Endothelial cell of umbilical vein (primary cell): ENCODE data around the gene HINT1. TPM values are rescaled to one million over a fixed set of nuclear protein-coding genes. Genes with fewer than 3 reads are reported as not detected.

Experiments
- BruUV-seq: library from RNA; stranded (reverse); fragments of 400-500 nt; replicated peaks from 2 replicates; lab custom pipeline; 2021; lab: Mats Ljungman, UMichigan
- CTCF ChIA-PET: fragments of 300-600, 350-600 bp; sonication (Branson Sonifier 250); formaldehyde crosslinking; loops from one replicate; lab custom pipeline; 2021; ENCODE audit warnings: antibody characterized with exemption, inconsistent platforms; lab: Charles Lee
- POLR2A ChIA-PET: fragments of 300-600, 350-600 bp; sonication (Branson Sonifier 250); formaldehyde crosslinking; loops from one replicate; lab custom pipeline; 2021; ENCODE audit warnings: antibody characterized with exemption, inconsistent platforms; lab: Charles Lee
- DNase-seq: peaks from one replicate; pipeline ENCODE4 v3.0.0-alpha.2; 2011; ENCODE audit warnings: low read depth, low spot score
- FAIRE-seq: peaks from 2 replicates; lab custom pipeline; 2011; peaks lifted over from hg19 to GRCh38; lab: Jason Lieb, UNC
- H2AFZ ChIP-seq: 2 replicates; pipeline ENCODE4 v1.6.0; 2012; ENCODE audit warnings: low read depth, low read length, control low read depth, inconsistent platforms
- H3K27ac ChIP-seq: 2 replicates; pipeline ENCODE4 v1.5.1; 2011; ENCODE audit warnings: low read depth, mild to moderate bottlenecking, control low read depth, low read length, moderate library complexity; ENCODE audit not compliant: insufficient read depth
- H3K27me3 ChIP-seq, 2 experiments: 2 replicates each; pipeline versions ENCODE4 v1.6.0 to v1.6.1; 2011; ENCODE audit warnings: low read length in 2 of 2, mixed read lengths in 1 of 2; ENCODE audit not compliant: control insufficient read depth in 2 of 2, insufficient read depth in 2 of 2
- H3K36me3 ChIP-seq, 2 experiments: 2 replicates in 1 of 2; 3 replicates in 1 of 2; pipeline ENCODE4 v1.5.1; 2011; ENCODE audit warnings: low read length in 2 of 2, mild to moderate bottlenecking in 1 of 2, moderate library complexity in 1 of 2; ENCODE audit not compliant: control insufficient read depth in 2 of 2, insufficient read depth in 2 of 2; ENCODE audit errors: extremely low read depth in 1 of 2
- H3K4me1 ChIP-seq: 3 replicates; pipeline ENCODE4 v1.5.1; 2011; ENCODE audit warnings: mild to moderate bottlenecking, low read length; ENCODE audit not compliant: control insufficient read depth, insufficient read depth; ENCODE audit errors: extremely low read depth
- H3K4me2 ChIP-seq: 2 replicates; pipeline ENCODE4 v1.6.1; 2011; ENCODE audit warnings: low read length, control low read depth, mixed read lengths; ENCODE audit not compliant: insufficient read depth
- H3K4me3 ChIP-seq, 3 experiments: fragments of 200-600 bp in 1 of 3; sonication (generic), shearing (Covaris generic) in 1 of 3; replicated peaks in 1 of 3; 2 replicates each; pipeline ENCODE4 v1.5.1; 2011 to 2016; ENCODE audit warnings: control low read depth in 3 of 3, low read length in 3 of 3, mild to moderate bottlenecking in 2 of 3, inconsistent platforms in 1 of 3, low read depth in 1 of 3, moderate library complexity in 1 of 3; ENCODE audit not compliant: insufficient read depth in 1 of 3
- H3K79me2 ChIP-seq: 2 replicates; pipeline ENCODE4 v1.6.0; 2012; ENCODE audit warnings: low read length, inconsistent platforms; ENCODE audit not compliant: control insufficient read depth, insufficient read depth
- H3K9ac ChIP-seq: replicated peaks from 2 replicates; pipeline ENCODE3; 2011; ENCODE audit warnings: low read length, control low read depth; ENCODE audit not compliant: insufficient read depth; ENCODE audit errors: extremely low read depth
- H3K9me1 ChIP-seq: replicated peaks from 3 replicates; pipeline ENCODE4 v1.6.0; 2011; ENCODE audit warnings: mild to moderate bottlenecking, low read length; ENCODE audit not compliant: control insufficient read depth, insufficient read depth; ENCODE audit errors: extremely low read depth
- H3K9me3 ChIP-seq: replicated peaks from 2 replicates; pipeline ENCODE4 v1.5.1; 2012; ENCODE audit warnings: low read length, inconsistent platforms; ENCODE audit not compliant: control insufficient read depth, insufficient read depth
- H4K20me1 ChIP-seq: replicated peaks from 2 replicates; pipeline ENCODE3; 2011; ENCODE audit warnings: mild to moderate bottlenecking, low read length; ENCODE audit not compliant: control insufficient read depth, insufficient read depth; ENCODE audit errors: extremely low read depth
- CTCF ChIP-seq, 2 donors: IDR thresholded peaks; 1 replicate in 1 of 2; 2 replicates in 1 of 2; pipeline ENCODE4 v1.5.1; 2011; ENCODE audit warnings: low read length in 2 of 2, mild to moderate bottlenecking in 2 of 2, moderate library complexity in 2 of 2, control low read depth in 1 of 2, inconsistent platforms in 1 of 2, low read depth in 1 of 2; ENCODE audit not compliant: insufficient read depth in 1 of 2; ENCODE audit errors: extremely low read depth in 1 of 2
- EZH2 ChIP-seq: IDR thresholded peaks from 2 replicates; pipeline ENCODE4 v1.6.1; 2012; ENCODE audit warnings: borderline replicate concordance, low read depth, mild to moderate bottlenecking, moderate library complexity, low read length, inconsistent platforms; ENCODE audit not compliant: severe bottlenecking
- FOS ChIP-seq: IDR thresholded peaks from 2 replicates; pipeline ENCODE4 v1.6.1; 2011; ENCODE audit warnings: mild to moderate bottlenecking, low read length, moderate library complexity, borderline replicate concordance; ENCODE audit not compliant: insufficient read depth
- GATA2 ChIP-seq: IDR thresholded peaks from 2 replicates; pipeline ENCODE4 v1.7.0; 2011; ENCODE audit warnings: low read depth, mild to moderate bottlenecking, moderate library complexity, mixed read lengths, low read length; ENCODE audit not compliant: insufficient read length, insufficient read depth
- JUN ChIP-seq: IDR thresholded peaks from 2 replicates; pipeline ENCODE4 v1.6.1; 2011; ENCODE audit warnings: borderline replicate concordance, low read depth; ENCODE audit not compliant: insufficient read length, insufficient read depth
- MYC ChIP-seq: IDR thresholded peaks from one replicate; pipeline ENCODE4 v1.6.1; 2011; ENCODE audit warnings: mild to moderate bottlenecking, low read depth, low read length
- POLR2A ChIP-seq: IDR thresholded peaks from 2 replicates; pipeline ENCODE4 v1.6.1; 2012; ENCODE audit warnings: low read depth, mild to moderate bottlenecking, control low read depth, low read length
- POLR2AphosphoS5 ChIP-seq: IDR thresholded peaks from 2 replicates; pipeline ENCODE4 v1.6.1; 2012; ENCODE audit warnings: low read depth, mild to moderate bottlenecking, control low read depth, low read length, moderate library complexity; ENCODE audit not compliant: insufficient read depth
- dilution Hi-C: fragments of 300-500 bp; cut with MboI; formaldehyde crosslinking; loops from one replicate; pipeline ENCODE4 v1.15.0; 2019; ENCODE audit warnings: low sequenced_read_pairs; ENCODE audit not compliant: extremely low pct_ligation_motif_present
- intact Hi-C: fragments of 100-400 bp; cut with micrococcal nuclease; formaldehyde crosslinking; loops from one replicate; pipeline ENCODE4 v1.10.0; 2022
- polyA plus RNA-seq, 4 experiments: library from polyadenylated mRNA; depleted of rRNA in 3 of 4; stranded (reverse) in 3 of 4; unstranded in 1 of 4; fragments of >200 nt; gene quantifications; 2 replicates each; pipeline versions ENCODE4 v1.2.1 to v1.2.3, GENCODE V29; 2011 to 2012; ENCODE audit warnings: missing spikeins in 1 of 4
- total RNA-seq: library from RNA; stranded (reverse); gene quantifications from 2 replicates; pipeline ENCODE4 v1.2.3, GENCODE V29; 2021
- TF ChIP-seq, protein P1 (sequence below): IDR thresholded peaks from 2 replicates; pipeline ENCODE4 v1.6.1; 2011; ENCODE audit not compliant: insufficient read depth, insufficient read length

The HINT1 gene
- total and polyA plus RNA-seq, 2 donors (not counting 3 experiments of a cell fraction or from before 2014, with no cell fraction given) = 221 to 423 TPM

GRCh38 chr5:131186561-131187256, 21.7 kb upstream of the HINT1 start:
- H3K27ac ChIP-seq = no peak overlapping the region
- no peaks in the 10 kb centered on the region for H3K9me3 ChIP-seq
- no peak overlapping the region for H3K4me3 ChIP-seq
- peaks cover 3% of the 10 kb centered on the region for H3K4me1 ChIP-seq
- no peaks in the 10 kb centered on the region for H3K27me3 ChIP-seq
- BruUV-seq = no TSS peak
- CTCF ChIA-PET = no interaction called here
- H3K9me1 ChIP-seq = no peaks in the 10 kb centered on the region
- dilution Hi-C loops (no loop called here), intact Hi-C loops (loop anchor here (5.0 kb wide), 1 partner anchor 136 kb away; no protein-coding TSS in a partner anchor)
- TF ChIP-seq MYC (no peak), CTCF (IDR thresholded peaks at IDR 0.05; ENCODE audit: extremely low read depth in 1 of 2, insufficient read depth in 1 of 2, low read depth in 1 of 2, low read length in 2 of 2) (no peak), FOS (no peak)
- POLR2A ChIA-PET = no interaction called here
- H3K9ac ChIP-seq = no peak overlapping the region
- H3K4me2 ChIP-seq = no peak overlapping the region
- H4K20me1 ChIP-seq = no peaks in the 10 kb centered on the region
- FAIRE-seq (no peak), DNase-seq (no peak)
- no peaks in the 10 kb centered on the region for H3K36me3 ChIP-seq
- H2AFZ ChIP-seq = no peak overlapping the region
- H3K79me2 ChIP-seq = no peaks in the 10 kb centered on the region

DNA sequence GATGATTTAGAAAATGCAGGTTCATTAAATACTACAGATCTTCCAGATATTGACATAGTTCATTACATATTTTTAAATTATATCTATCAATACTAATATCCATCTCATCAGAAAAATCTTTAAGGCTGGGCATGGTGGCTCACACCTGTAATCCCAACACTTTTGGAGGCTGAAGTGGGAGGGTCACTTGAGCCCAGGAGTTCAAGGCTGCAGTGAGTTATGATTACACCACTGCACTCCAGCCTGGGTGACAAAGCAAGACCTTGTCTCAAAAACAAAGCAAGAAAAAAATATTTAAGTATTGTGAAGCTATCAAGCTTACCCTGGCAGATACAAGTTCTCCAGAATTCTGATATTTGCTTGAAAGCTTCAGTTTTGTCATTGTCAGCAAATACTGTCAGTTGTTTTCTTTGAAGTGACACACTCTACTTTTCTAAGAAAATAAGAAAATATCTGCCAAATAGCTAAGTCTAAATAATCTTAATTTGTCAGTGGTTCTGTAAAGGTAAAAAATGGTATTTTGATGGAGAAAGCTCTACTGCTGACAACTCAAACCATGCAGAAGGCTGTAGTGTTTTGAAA, 20.6 kb upstream of the HINT1 start:
- TF ChIP-seq CTCF (IDR thresholded peaks at IDR 0.05; ENCODE audit: extremely low read depth in 1 of 2, insufficient read depth in 1 of 2, low read depth in 1 of 2, low read length in 2 of 2) (no peak), POLR2AphosphoS5 (no peak), MYC (no peak), JUN (no peak), POLR2A (no peak), FOS (no peak), GATA2 (no peak), EZH2 (no peak)
- TF ChIP-seq, protein P1, sequence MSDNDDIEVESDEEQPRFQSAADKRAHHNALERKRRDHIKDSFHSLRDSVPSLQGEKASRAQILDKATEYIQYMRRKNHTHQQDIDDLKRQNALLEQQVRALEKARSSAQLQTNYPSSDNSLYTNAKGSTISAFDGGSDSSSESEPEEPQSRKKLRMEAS = no peak
- ChIA-PET CTCF (interaction anchor here (0.9 kb wide), 1 partner anchor 11 kb away, joined by 3 read pairs; no protein-coding TSS in a partner anchor), POLR2A (no interaction called here)
- FAIRE-seq (no peak), DNase-seq (no peak)
- no peak overlapping the region for H3K27ac ChIP-seq
- H3K27me3 ChIP-seq = no peaks in the 10 kb centered on the region
- intact Hi-C loops = loop anchor here (5.0 kb wide), 1 partner anchor 137 kb away; no protein-coding TSS in a partner anchor
- H3K79me2 ChIP-seq = no peaks in the 10 kb centered on the region
- no peak overlapping the region for H3K4me2 ChIP-seq
- H3K9ac ChIP-seq = no peak overlapping the region
- no peaks in the 10 kb centered on the region for H3K4me1 ChIP-seq
- no peaks in the 10 kb centered on the region for H3K9me1 ChIP-seq
- no peak overlapping the region for H3K4me3 ChIP-seq
- dilution Hi-C loops = no loop called here
- no peaks in the 10 kb centered on the region for H4K20me1 ChIP-seq
- no peaks in the 10 kb centered on the region for H3K9me3 ChIP-seq
- H3K36me3 ChIP-seq = no peaks in the 10 kb centered on the region
- H2AFZ ChIP-seq = no peak overlapping the region
- BruUV-seq = no TSS peak
